Spleen (tissue), 7 donors: ENCODE results near the gene PRR22.

ENCODE experiments used
- CTCF ChIP-seq, 11 experiments: fragments of 200-600 bp in 7 of 11; fragments of 450-650 bp in 4 of 11; sonication (generic) in 4 of 11; IDR thresholded peaks in 8 of 11; conservative IDR thresholded peaks in 3 of 11; 1 replicate in 7 of 11; 2 replicates in 4 of 11; pipeline versions ENCODE4 v1.4.0 to v1.8.0; 2016 to 2021; ENCODE audit warnings: antibody characterized with exemption in 11 of 11, inconsistent platforms in 4 of 11, mild to moderate bottlenecking in 1 of 11
- POLR2A ChIP-seq, 3 donors: fragments of 450-650 bp; IDR thresholded peaks; one replicate each; pipeline ENCODE4 v1.5.1; 2017; ENCODE audit warnings: antibody characterized with exemption in 3 of 3, mild to moderate bottlenecking in 1 of 3
- donor health status: DM: no; HTN: no; CAD: no; lungs with moderate emphysema.
- donor health status: DM: no; HTN: no; CAD: no.
- donor health status: DM: no; HTN: no; CAD: no.

DNA sequence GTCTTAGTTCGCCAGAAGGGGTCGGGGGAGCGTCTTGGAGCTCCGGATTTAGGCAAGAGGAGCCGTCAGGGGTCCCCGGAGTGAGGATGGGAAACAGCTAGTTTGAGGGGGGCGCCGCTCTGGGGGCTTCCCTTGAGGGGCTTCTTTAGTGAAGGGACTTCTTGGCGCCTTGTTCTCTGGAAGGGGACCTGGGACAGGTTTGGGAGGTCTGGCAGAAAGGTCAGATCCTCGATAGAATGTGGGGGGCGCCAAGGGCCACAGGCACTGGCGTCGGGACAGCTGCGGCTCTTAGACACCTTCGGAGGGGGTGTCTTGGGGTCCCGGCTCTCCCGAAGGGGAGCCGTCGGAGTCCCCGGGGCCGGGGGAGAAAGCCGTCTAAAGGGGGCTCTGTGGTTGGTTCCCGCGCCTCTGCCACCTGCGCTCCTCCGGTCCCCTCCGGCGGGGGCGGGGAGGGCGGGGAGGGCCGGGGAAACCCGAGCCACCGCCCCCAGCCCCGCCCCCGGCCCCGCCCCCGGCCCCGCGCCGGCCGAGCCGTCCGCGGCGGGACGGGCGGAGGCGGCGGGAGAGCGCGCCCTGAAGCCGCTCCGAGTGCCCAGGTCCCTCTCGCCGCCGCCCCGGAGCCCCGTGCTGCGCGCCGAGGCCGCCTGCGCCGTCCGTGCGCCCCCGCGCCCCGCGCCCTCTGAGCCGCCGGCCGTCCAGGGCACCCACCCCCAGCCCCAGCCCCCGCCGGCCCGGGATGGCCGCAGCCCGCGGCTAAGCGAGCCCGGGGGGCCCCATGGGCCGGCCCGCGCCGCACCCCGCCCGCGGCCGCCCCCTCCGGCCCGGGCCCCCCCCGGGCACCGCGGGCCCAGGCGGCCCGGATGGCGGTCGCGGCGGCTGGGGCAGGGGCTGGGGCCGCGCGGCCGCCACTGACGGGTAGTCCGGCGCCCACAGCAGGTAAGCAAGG, 20.2 kb upstream of the PRR22 start, which contains the start of gene NRTN:
- TF ChIP-seq CTCF (IDR thresholded peaks at IDR 0.05 in 8 of 11, conservative IDR thresholded peaks at IDR 0.05 in 3 of 11) (no peak), POLR2A (IDR thresholded peaks at IDR 0.05) (no peak)
